Mucosa of rectum (tissue), 2 donors: ENCODE measurements around the gene TDO2.

Experiments
- H3K27ac ChIP-seq, 2 donors: one replicate each; pipeline ENCODE4 v1.7.0; 2013; ENCODE audit warnings: inconsistent platforms in 2 of 2, low read depth in 2 of 2, low read length in 2 of 2
- H3K27me3 ChIP-seq, 2 donors: one replicate each; pipeline ENCODE4 v1.7.0; 2013; ENCODE audit warnings: low read length in 2 of 2; ENCODE audit not compliant: control insufficient read depth in 2 of 2, insufficient read depth in 2 of 2
- H3K36me3 ChIP-seq, 2 donors: one replicate each; pipeline ENCODE4 v1.7.0; 2013; ENCODE audit warnings: low read length in 2 of 2; ENCODE audit not compliant: control insufficient read depth in 2 of 2, insufficient read depth in 2 of 2
- H3K4me1 ChIP-seq, 2 donors: one replicate each; pipeline ENCODE4 v1.7.0; 2013; ENCODE audit warnings: low read length in 2 of 2, mild to moderate bottlenecking in 1 of 2; ENCODE audit not compliant: control insufficient read depth in 2 of 2, insufficient read depth in 2 of 2
- H3K4me3 ChIP-seq, 2 donors: one replicate each; pipeline ENCODE4 v1.7.0; 2013; ENCODE audit warnings: low read length in 2 of 2
- H3K9ac ChIP-seq, 2 donors: one replicate each; pipeline ENCODE4 v1.7.0; 2013; ENCODE audit warnings: low read length in 2 of 2, low read depth in 1 of 2, mild to moderate bottlenecking in 1 of 2
- H3K9me3 ChIP-seq, 2 donors: one replicate each; pipeline ENCODE4 v1.7.0; 2013; ENCODE audit warnings: low read length in 2 of 2; ENCODE audit not compliant: control insufficient read depth in 2 of 2
- donor health status: healthy.
- donor health status: Normal muscosa, but diverticular disease.

TDO2 gene

DNA sequence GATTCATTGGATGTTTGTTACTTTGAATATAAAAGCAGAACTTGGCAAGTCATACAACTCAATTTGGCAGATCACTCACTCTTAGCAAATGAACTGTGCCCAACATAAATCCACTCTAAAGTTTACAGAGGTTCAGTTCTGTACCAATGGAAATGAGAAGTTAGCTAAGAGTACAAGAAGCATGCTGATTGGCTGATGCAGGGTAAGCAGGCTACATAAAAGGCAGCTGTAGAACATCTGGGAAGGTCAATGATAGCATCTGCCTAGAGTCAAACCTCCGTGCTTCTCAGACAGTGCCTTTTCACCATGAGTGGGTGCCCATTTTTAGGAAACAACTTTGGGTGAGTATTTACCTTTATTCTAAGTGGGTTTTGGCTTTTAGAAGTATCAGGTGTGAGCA lies at the start of gene TDO2:
Gene TDO2, plus strand, starts transcription at position 244 of the 400 bp plus-strand sequence. Its CDS starts 63 bp downstream, at position 307.
- Histone ChIP-seq H3K36me3 (no peaks in the 10 kb centered on the region), H3K9ac (no peak within 1 kb of the TSS)

DNA sequence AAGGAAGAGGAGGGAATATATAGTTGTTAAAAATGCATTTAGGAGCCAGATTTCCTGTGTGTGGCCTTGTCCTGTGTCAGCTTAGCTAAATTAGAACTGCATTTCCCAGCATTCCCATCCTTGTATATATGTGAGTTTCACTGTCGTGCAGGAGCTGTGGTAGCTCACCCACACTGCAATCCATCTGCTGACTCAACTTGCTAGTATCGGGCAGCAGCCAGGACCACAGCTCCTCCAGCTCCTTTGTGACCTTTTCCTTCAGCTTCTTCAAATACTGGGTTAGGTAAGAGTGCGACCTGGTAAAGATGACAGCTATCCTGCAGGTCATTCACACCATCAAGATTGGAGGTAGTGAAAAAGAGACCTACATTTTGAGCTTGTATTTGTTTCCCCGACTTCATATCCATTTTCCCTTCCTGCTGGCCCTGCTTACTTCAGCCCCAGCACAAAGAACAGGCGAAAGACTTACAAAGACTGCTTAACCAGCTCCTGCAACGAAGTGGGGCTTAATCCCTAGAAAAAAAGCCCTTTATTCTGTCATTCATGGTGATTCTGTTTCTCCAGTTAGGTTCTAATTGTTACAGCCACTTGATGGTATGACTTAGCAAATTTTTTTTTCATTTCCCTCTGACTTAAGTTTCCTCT lies 48.8 kb upstream of the TDO2 start:
- Histone ChIP-seq H3K4me1 (no peaks in the 10 kb centered on the region), H3K4me3 (no peak overlapping the region), H3K36me3 (no peaks in the 10 kb centered on the region), H3K27ac (no peak overlapping the region), H3K9ac (no peak overlapping the region), H3K27me3 (no peaks in the 10 kb centered on the region), H3K9me3 (no peaks in the 10 kb centered on the region)

More for the DNA sequence above, at the start of gene TDO2:
- H3K9me3 ChIP-seq, result no peaks in the 10 kb centered on the region
- H3K4me1 ChIP-seq, result no peaks in the 10 kb centered on the region
- H3K27me3 ChIP-seq, result no peaks in the 10 kb centered on the region
- no peak within 1 kb of the TSS for H3K27ac ChIP-seq
- no peak within 1 kb of the TSS for H3K4me3 ChIP-seq

DNA sequence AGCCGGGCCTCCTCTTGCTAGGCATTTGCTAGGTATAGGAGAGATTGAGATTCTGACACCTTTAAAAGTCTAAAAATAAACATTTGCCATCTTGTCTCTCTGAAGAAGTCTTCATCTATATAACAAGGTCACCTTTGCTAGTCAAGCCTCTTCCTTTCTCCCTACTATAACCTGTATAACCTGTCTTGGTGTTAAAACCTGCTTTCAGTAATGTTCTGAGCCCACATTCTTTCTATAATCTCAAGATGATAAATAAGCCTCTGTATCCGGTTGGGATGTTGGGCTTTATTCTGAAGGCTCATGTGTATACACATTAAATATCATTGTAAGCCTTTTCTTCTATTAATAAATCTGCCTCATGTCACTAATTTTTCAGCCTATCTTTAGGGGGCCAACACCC lies 47.6 kb upstream of the TDO2 start:
- no peak overlapping the region for H3K4me3 ChIP-seq
- H3K4me1 ChIP-seq, result no peaks in the 10 kb centered on the region
- H3K27me3 ChIP-seq, result no peaks in the 10 kb centered on the region
- H3K9me3 ChIP-seq, result no peaks in the 10 kb centered on the region
- no peak overlapping the region for H3K27ac ChIP-seq
- no peak overlapping the region for H3K9ac ChIP-seq
- H3K36me3 ChIP-seq, result no peaks in the 10 kb centered on the region

DNA sequence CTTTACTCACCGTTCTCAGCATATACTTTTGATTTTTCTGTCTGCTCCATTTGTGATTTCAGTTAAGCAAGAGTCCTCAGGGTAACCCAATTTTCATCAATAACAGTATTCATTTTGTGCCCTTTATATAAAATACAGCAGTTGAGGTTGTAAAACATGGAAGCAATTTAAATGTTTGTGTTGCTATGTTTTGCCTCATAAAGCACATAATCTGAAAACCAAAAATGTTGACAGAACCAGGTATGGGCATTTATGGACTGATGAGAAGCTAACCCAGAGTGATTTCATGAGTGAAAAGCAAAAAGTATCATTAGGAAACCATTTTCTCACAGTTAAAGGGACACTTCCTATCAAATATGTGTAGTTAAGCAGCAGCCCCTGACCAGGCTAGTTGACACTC lies 37.3 kb upstream of the TDO2 start, which contains the start of gene ASIC5:
Gene ASIC5, minus strand, starts transcription at position 101 of the 400 bp plus-strand sequence. Its CDS starts 51 bp downstream, at position 50.
- Histone ChIP-seq H3K9me3 (no peaks in the 10 kb centered on the region), H3K9ac (no peak within 1 kb of the TSS), H3K27ac (no peak within 1 kb of the TSS), H3K4me3 (no peak within 1 kb of the TSS), H3K36me3 (no peaks in the 10 kb centered on the region), H3K27me3 (no peaks in the 10 kb centered on the region), H3K4me1 (no peaks in the 10 kb centered on the region)

DNA sequence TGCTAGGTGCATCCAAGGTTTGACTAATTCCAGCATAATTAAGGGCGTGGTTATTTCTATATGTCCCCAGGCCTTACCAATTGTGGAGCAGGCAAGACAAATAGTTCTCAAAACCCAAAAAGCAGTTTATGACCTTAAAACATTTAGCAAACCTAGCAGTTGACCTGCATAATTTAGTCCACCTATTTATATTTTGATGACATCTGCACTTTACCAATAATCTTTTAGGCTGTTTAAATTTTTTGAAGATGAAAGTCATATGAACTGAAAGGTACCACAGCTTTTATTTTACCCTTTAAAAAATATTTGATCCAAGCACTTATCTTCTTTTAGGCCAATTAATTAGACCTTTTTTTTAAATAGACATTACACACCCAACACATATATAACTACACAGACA lies 27.6 kb upstream of the TDO2 start:
- Histone ChIP-seq H3K9me3 (peaks cover 0 to 2% of the 10 kb centered on the region in 2 donors), H3K4me3 (no peak overlapping the region), H3K27me3 (no peaks in the 10 kb centered on the region), H3K9ac (no peak overlapping the region), H3K4me1 (no peaks in the 10 kb centered on the region), H3K27ac (no peak overlapping the region), H3K36me3 (no peaks in the 10 kb centered on the region)

DNA sequence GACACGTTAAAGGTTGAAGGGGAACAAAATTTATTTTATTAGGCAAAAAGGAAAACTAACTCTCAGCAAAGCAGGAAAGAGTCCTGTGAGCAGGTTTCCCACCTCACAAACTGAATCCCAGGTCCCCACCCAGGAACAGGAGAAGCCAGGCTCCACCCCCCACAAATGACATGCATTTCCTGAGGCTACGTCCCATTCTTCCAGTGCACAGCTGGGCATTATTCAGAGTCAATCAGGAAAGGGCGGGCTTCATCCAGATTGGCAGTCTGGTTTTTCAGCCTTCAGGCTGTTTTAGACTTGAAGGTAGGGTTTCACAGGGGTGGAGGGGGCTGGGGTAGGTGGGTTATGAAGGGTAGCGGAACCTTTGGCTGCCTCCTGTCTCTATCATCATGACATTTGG lies 25.5 kb upstream of the TDO2 start:
- Histone ChIP-seq H3K9me3 (peaks cover 0 to 2% of the 10 kb centered on the region in 2 donors), H3K4me3 (no peak overlapping the region), H3K27ac (no peak overlapping the region), H3K27me3 (no peaks in the 10 kb centered on the region), H3K4me1 (no peaks in the 10 kb centered on the region), H3K9ac (no peak overlapping the region), H3K36me3 (no peaks in the 10 kb centered on the region)

DNA sequence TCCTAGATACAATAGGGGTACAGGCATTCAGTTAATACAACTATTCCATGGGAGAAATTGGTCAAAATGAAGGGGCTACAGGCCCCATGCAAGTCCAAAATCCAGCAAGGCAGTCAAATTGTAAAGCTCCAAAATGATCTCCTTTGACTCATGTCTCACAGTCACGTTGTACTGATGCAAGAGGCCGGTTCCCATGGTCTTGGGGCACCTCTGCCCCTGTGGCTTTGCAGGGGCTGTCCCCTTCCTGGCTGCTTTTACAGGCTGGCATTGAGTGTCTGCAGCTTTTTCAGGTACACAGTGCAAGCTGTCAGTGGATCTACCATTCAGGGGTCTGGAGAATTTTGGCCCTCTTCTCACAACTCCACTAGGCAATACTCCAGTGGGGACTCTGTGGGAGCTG lies 24.9 kb upstream of the TDO2 start:
- H3K36me3 ChIP-seq, result no peaks in the 10 kb centered on the region
- H3K4me3 ChIP-seq, result no peak overlapping the region
- no peak overlapping the region for H3K9ac ChIP-seq
- H3K27ac ChIP-seq, result no peak overlapping the region
- H3K9me3 ChIP-seq, result peaks cover 0 to 2% of the 10 kb centered on the region in 2 donors
- H3K4me1 ChIP-seq, result no peaks in the 10 kb centered on the region
- no peaks in the 10 kb centered on the region for H3K27me3 ChIP-seq

DNA sequence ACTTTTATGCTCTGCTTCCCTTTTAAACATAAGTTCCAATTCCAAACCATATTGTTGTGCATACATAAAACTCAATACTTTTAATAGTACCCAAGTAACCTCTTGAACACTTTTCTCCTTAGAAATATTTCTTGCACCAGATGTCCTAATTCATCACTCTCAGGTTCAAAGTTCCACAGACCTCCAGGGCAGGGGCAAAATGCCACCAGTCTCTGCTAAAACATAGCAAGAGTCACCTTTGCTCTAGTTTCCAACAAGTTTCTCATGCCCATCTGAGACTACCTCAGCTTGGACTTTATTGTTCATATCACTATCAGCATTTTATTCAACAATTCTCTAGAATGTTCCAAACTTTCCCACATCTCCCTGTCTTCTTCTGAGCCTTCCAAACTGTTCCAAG lies 23.7 kb upstream of the TDO2 start:
- Histone ChIP-seq H3K4me3 (no peak overlapping the region), H3K9ac (no peak overlapping the region), H3K27ac (no peak overlapping the region), H3K27me3 (no peaks in the 10 kb centered on the region), H3K9me3 (peaks cover 0 to 2% of the 10 kb centered on the region in 2 donors), H3K36me3 (no peaks in the 10 kb centered on the region), H3K4me1 (no peaks in the 10 kb centered on the region)

DNA sequence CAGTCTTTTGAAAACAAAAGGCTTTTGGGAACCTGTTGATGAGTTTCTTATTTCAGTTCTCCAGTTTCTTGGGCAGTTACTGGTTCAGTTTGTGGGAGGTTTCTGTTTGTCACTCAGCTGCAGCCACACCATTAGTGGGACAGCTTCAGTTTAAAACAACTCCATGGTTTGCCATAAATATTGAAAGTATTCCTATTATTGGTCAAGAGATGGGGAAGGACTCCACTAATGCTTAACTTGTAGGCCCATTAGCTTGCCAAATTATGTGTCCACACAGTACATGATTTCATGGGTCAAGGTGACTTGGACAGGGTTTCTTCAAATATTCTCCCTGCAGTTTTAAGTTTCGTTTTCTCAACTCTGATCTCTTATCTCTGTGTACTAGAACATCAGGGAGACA lies 21.9 kb upstream of the TDO2 start:
- Histone ChIP-seq H3K27ac (no peak overlapping the region), H3K4me1 (no peaks in the 10 kb centered on the region), H3K9ac (no peak overlapping the region), H3K4me3 (no peak overlapping the region), H3K36me3 (no peaks in the 10 kb centered on the region), H3K27me3 (no peaks in the 10 kb centered on the region), H3K9me3 (no peaks in the 10 kb centered on the region)

DNA sequence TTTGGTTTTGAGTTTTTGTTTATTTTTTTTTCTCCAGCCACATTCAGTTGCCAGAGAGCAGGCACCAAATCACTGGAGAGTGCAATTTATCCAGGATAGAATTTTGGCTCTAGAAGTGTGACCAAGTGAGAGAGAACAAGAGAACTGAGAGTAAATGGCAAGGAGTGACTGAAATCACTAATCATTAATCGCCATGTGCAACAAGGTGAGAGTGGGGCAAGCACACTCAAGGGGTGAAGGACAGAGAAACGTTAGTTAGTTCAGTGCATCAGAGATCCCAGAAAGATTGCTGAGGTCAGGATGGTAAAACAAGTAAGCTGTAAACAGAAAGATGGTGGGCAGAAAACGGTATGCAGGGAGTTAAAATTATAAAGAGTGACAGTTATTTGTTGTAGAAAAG lies 19.6 kb upstream of the TDO2 start:
- H3K9ac ChIP-seq, result no peak overlapping the region
- no peaks in the 10 kb centered on the region for H3K27me3 ChIP-seq
- H3K4me1 ChIP-seq, result no peaks in the 10 kb centered on the region
- H3K36me3 ChIP-seq, result no peaks in the 10 kb centered on the region
- H3K4me3 ChIP-seq, result no peak overlapping the region
- no peak overlapping the region for H3K27ac ChIP-seq
- H3K9me3 ChIP-seq, result no peaks in the 10 kb centered on the region
